ENCODE results near the gene AUP1. TPM values are rescaled to one million over a fixed set of nuclear protein-coding genes. Genes with fewer than 3 reads are reported as not detected.

AUP1 gene
- total and polyA plus RNA-seq, 4 experiments from 2014 or later, result 91.3 to 158 (median 138) TPM

Other genes with a start within 250 kb of the AUP1 start
- 10 to 100 TPM; 10.9 to 11.5 TPM for gene SLC4A5, start 186.3 kb downstream of the AUP1 start, total RNA-seq
- gene SLC4A5, start 186.3 kb downstream of the AUP1 start, polyA plus RNA-seq, result 1 to 10 TPM in 1 of 2 donors, under 1 TPM in 1; 0.25 to 3.4 TPM
- 100 to 1,000 TPM; 105 to 115 TPM for gene DCTN1, start 149.4 kb downstream of the AUP1 start, total RNA-seq
- 10 to 100 TPM; 24.4 to 78.0 TPM for gene DCTN1, start 149.4 kb downstream of the AUP1 start, polyA plus RNA-seq
- gene C2orf81, start 108.1 kb downstream of the AUP1 start, total RNA-seq, result 1 to 10 TPM; 5.3 to 7.5 TPM
- 1 to 10 TPM; 1.5 to 1.6 TPM for gene C2orf81, start 108.1 kb downstream of the AUP1 start, polyA plus RNA-seq
- gene WDR54, start 108.0 kb downstream of the AUP1 start, total RNA-seq, result 10 to 100 TPM; 36.3 to 41.0 TPM
- 100 to 1,000 TPM in 1 of 2 donors, 10 to 100 TPM in 1; 56.1 to 107 TPM for gene WDR54, start 108.0 kb downstream of the AUP1 start, polyA plus RNA-seq
- not detected for gene RTKN, start 87.8 kb downstream of the AUP1 start, total RNA-seq
- gene RTKN, start 87.8 kb downstream of the AUP1 start, polyA plus RNA-seq, result under 1 TPM in 1 of 2 donors, not detected in 1; 0.14 TPM
- gene INO80B, start 74.6 kb downstream of the AUP1 start, total RNA-seq, result 10 to 100 TPM; 76.4 to 82.8 TPM
- 1 to 10 TPM; 4.6 to 7.7 TPM for gene INO80B, start 74.6 kb downstream of the AUP1 start, polyA plus RNA-seq
- 100 to 1,000 TPM; 108 to 109 TPM for gene WBP1, start 71.3 kb downstream of the AUP1 start, total RNA-seq
- gene WBP1, start 71.3 kb downstream of the AUP1 start, polyA plus RNA-seq, result 10 to 100 TPM; 38.1 to 41.2 TPM
- 10 to 100 TPM; 92.3 to 94.1 TPM for gene MOGS, start 64.3 kb downstream of the AUP1 start, total RNA-seq
- 10 to 100 TPM; 34.0 to 38.5 TPM for gene MOGS, start 64.3 kb downstream of the AUP1 start, polyA plus RNA-seq
- gene MRPL53, start 57.0 kb downstream of the AUP1 start, total RNA-seq, result 10 to 100 TPM; 72.8 to 82.3 TPM
- 100 to 1,000 TPM in 1 of 2 donors, 10 to 100 TPM in 1; 96.5 to 120 TPM for gene MRPL53, start 57.0 kb downstream of the AUP1 start, polyA plus RNA-seq
- 10 to 100 TPM; 63.9 to 67.6 TPM for gene CCDC142, start 46.7 kb downstream of the AUP1 start, total RNA-seq
- 10 to 100 TPM in 1 of 2 donors, 1 to 10 TPM in 1; 3.6 to 10.2 TPM for gene CCDC142, start 46.7 kb downstream of the AUP1 start, polyA plus RNA-seq
- 10 to 100 TPM; 43.7 to 46.9 TPM for gene TTC31, start 46.6 kb downstream of the AUP1 start, total RNA-seq
- 10 to 100 TPM; 17.0 to 19.2 TPM for gene TTC31, start 46.6 kb downstream of the AUP1 start, polyA plus RNA-seq
- under 1 TPM in 1 of 2 experiments, not detected in 1; 0.30 TPM for gene LBX2, start 30.1 kb downstream of the AUP1 start, total RNA-seq
- gene LBX2, start 30.1 kb downstream of the AUP1 start, polyA plus RNA-seq, result under 1 TPM in 1 of 2 donors, not detected in 1; 0.23 TPM
- 10 to 100 TPM; 31.1 to 42.2 TPM for gene PCGF1, start 22.0 kb downstream of the AUP1 start, total RNA-seq
- 10 to 100 TPM; 10.4 to 16.7 TPM for gene PCGF1, start 22.0 kb downstream of the AUP1 start, polyA plus RNA-seq
- under 1 TPM; 0.52 to 0.53 TPM for gene TLX2, start 15.3 kb downstream of the AUP1 start, total RNA-seq
- under 1 TPM; 0.14 to 0.33 TPM for gene TLX2, start 15.3 kb downstream of the AUP1 start, polyA plus RNA-seq
- gene DQX1, start 3.5 kb downstream of the AUP1 start, total RNA-seq, result under 1 TPM; 0.35 to 0.44 TPM
- not detected for gene DQX1, start 3.5 kb downstream of the AUP1 start, polyA plus RNA-seq
- gene HTRA2, start 227 bp upstream of the AUP1 start, total RNA-seq, result 10 to 100 TPM; 39.8 to 41.1 TPM
- 10 to 100 TPM; 22.0 to 25.7 TPM for gene HTRA2, start 227 bp upstream of the AUP1 start, polyA plus RNA-seq
- gene LOXL3, start 24.2 kb upstream of the AUP1 start, total RNA-seq, result under 1 TPM; 0.25 to 0.32 TPM
- not detected for gene LOXL3, start 24.2 kb upstream of the AUP1 start, polyA plus RNA-seq
- 10 to 100 TPM; 34.8 to 35.7 TPM for gene DOK1, start 25.0 kb upstream of the AUP1 start, total RNA-seq
- gene DOK1, start 25.0 kb upstream of the AUP1 start, polyA plus RNA-seq, result 10 to 100 TPM; 14.2 to 26.8 TPM
- gene M1AP, start 118.6 kb upstream of the AUP1 start, total RNA-seq, result not detected
- gene M1AP, start 118.6 kb upstream of the AUP1 start, polyA plus RNA-seq, result under 1 TPM in 1 of 2 donors, not detected in 1; 0.47 TPM
- gene SEMA4F, start 124.5 kb upstream of the AUP1 start, total RNA-seq, result 10 to 100 TPM; 19.5 to 21.6 TPM
- 1 to 10 TPM; 6.8 to 8.1 TPM for gene SEMA4F, start 124.5 kb upstream of the AUP1 start, polyA plus RNA-seq